IPS DF 6.9 (cell line): ENCODE data around the gene EXOC3L4.

Experiments used
- DNase-seq: peaks from one replicate; pipeline ENCODE4 v3.0.0-alpha.2; 2013; ENCODE audit warnings: low read depth, low spot score
- H3K27ac ChIP-seq: one replicate; pipeline ENCODE4 v1.5.1; 2013; ENCODE audit warnings: low read length, control low read depth
- H3K27me3 ChIP-seq: 2 replicates; pipeline ENCODE4 v1.6.1; 2013; ENCODE audit warnings: mild to moderate bottlenecking, low read length; ENCODE audit not compliant: control insufficient read depth, insufficient read depth
- H3K36me3 ChIP-seq: 2 replicates; pipeline ENCODE4 v1.6.1; 2013; ENCODE audit warnings: low read length; ENCODE audit not compliant: control insufficient read depth, insufficient read depth
- H3K4me1 ChIP-seq: 2 replicates; pipeline ENCODE4 v1.6.1; 2013; ENCODE audit warnings: low read length; ENCODE audit not compliant: control insufficient read depth, insufficient read depth
- H3K4me3 ChIP-seq: 2 replicates; pipeline ENCODE4 v1.5.1; 2013; ENCODE audit warnings: mild to moderate bottlenecking, low read length
- H3K9me3 ChIP-seq: 2 replicates; pipeline ENCODE4 v1.6.1; 2013; ENCODE audit warnings: low read length, inconsistent platforms; ENCODE audit not compliant: control insufficient read depth, insufficient read depth
- WGBS: extraction: QIAGEN DNeasy Blood & Tissue Kit; methylation state at CpG from one replicate; pipeline ENCODE4 v1.1.7; 2013; ENCODE audit warnings: mixed read lengths, missing lambda C conversion rate; ENCODE audit not compliant: insufficient read length, insufficient coverage; 5-methylcytosine and 5-hydroxymethylcytosine counted together

Gene EXOC3L4

GRCh38 chr14:103129301-103130016, 34.9 kb downstream of the EXOC3L4 start:
- DNase-seq, result no peak
- peaks cover 5% of the 10 kb centered on the region; the same call in 1 of the 2 replicates for H3K4me1 ChIP-seq
- no CpG with 5 or more reads among the region's 12 CpGs for WGBS
- H3K27ac ChIP-seq, result no peak overlapping the region
- H3K36me3 ChIP-seq, result peaks cover 13% of the 10 kb centered on the region
- no peaks in the 10 kb centered on the region for H3K9me3 ChIP-seq
- H3K4me3 ChIP-seq, result no peak overlapping the region
- H3K27me3 ChIP-seq, result no peaks in the 10 kb centered on the region; the same call in 1 of the 2 replicates

GRCh38 chr14:103130017-103130764, 35.7 kb downstream of the EXOC3L4 start:
- no CpG with 5 or more reads among the region's 26 CpGs for WGBS
- H3K4me1 ChIP-seq, result peaks cover 5% of the 10 kb centered on the region; the same call in 1 of the 2 replicates
- peaks cover 13% of the 10 kb centered on the region for H3K36me3 ChIP-seq
- H3K4me3 ChIP-seq, result no peak overlapping the region
- no peak for DNase-seq
- H3K27me3 ChIP-seq, result no peaks in the 10 kb centered on the region; the same call in 1 of the 2 replicates
- no peaks in the 10 kb centered on the region for H3K9me3 ChIP-seq
- no peak overlapping the region for H3K27ac ChIP-seq

- Histone ChIP-seq H3K27ac (no peak overlapping the region), H3K4me1 (peaks cover 5% of the 10 kb centered on the region; the same call in 1 of the 2 replicates), H3K27me3 (no peaks in the 10 kb centered on the region; the same call in 1 of the 2 replicates), H3K9me3 (no peaks in the 10 kb centered on the region), H3K36me3 (peaks cover 13% of the 10 kb centered on the region), H3K4me3 (no peak overlapping the region)
- WGBS, result no CpG with 5 or more reads among the region's 8 CpGs
- DNase-seq, result no peak
Measured at GRCh38 chr14:103130965-103131364, 36.4 kb downstream of the EXOC3L4 start.

GRCh38 chr14:103131580-103131979, 37.1 kb downstream of the EXOC3L4 start:
- Histone ChIP-seq H3K27ac (no peak overlapping the region), H3K4me1 (peaks cover 2% of the 10 kb centered on the region; the same call in 1 of the 2 replicates), H3K4me3 (no peak overlapping the region), H3K36me3 (peaks cover 13% of the 10 kb centered on the region), H3K27me3 (no peaks in the 10 kb centered on the region; the same call in 1 of the 2 replicates), H3K9me3 (no peaks in the 10 kb centered on the region)
- no CpG with 5 or more reads among the region's 9 CpGs for WGBS
- DNase-seq, result no peak

GRCh38 chr14:103132381-103133209, 38.1 kb downstream of the EXOC3L4 start:
- Histone ChIP-seq H3K4me1 (no peaks in the 10 kb centered on the region), H3K27ac (no peak overlapping the region), H3K9me3 (no peaks in the 10 kb centered on the region), H3K4me3 (no peak overlapping the region), H3K27me3 (no peaks in the 10 kb centered on the region; the same call in 1 of the 2 replicates), H3K36me3 (peaks cover 13% of the 10 kb centered on the region)
- WGBS, result no CpG with 5 or more reads among the region's 39 CpGs
- no peak for DNase-seq

- no peak for DNase-seq
- Histone ChIP-seq H3K4me1 (0 out of 2 replicates have a peak, but pooled peaks cover 3% of the 10 kb centered on the region), H3K27me3 (no peaks in the 10 kb centered on the region), H3K36me3 (peaks cover 13% of the 10 kb centered on the region), H3K27ac (no peak overlapping the region), H3K4me3 (no peak overlapping the region), H3K9me3 (no peaks in the 10 kb centered on the region)
- WGBS, result no CpG with 5 or more reads among the region's 25 CpGs
Measured at GRCh38 chr14:103133210-103134140, 39.0 kb downstream of the EXOC3L4 start.

- H3K27ac ChIP-seq, result no peak overlapping the region
- no CpG with 5 or more reads among the region's 2 CpGs for WGBS
- no peaks in the 10 kb centered on the region for H3K27me3 ChIP-seq
- H3K4me3 ChIP-seq, result no peak overlapping the region
- peaks cover 13% of the 10 kb centered on the region for H3K36me3 ChIP-seq
- no peak for DNase-seq
- H3K4me1 ChIP-seq, result 0 out of 2 replicates have a peak, but pooled peaks cover 3% of the 10 kb centered on the region
- H3K9me3 ChIP-seq, result no peaks in the 10 kb centered on the region
Measured at GRCh38 chr14:103134405-103134804, 39.9 kb downstream of the EXOC3L4 start.

GRCh38 chr14:103134919-103135318, 40.4 kb downstream of the EXOC3L4 start:
- DNase-seq, result no peak
- Histone ChIP-seq H3K4me3 (no peak overlapping the region), H3K27me3 (no peaks in the 10 kb centered on the region), H3K4me1 (0 out of 2 replicates have a peak, but pooled peaks cover 3% of the 10 kb centered on the region), H3K27ac (no peak overlapping the region), H3K9me3 (no peaks in the 10 kb centered on the region), H3K36me3 (peaks cover 13% of the 10 kb centered on the region)
- no CpG with 5 or more reads among the region's 14 CpGs for WGBS

GRCh38 chr14:103135333-103136260, 41.1 kb downstream of the EXOC3L4 start:
- H3K4me3 ChIP-seq, result no peak overlapping the region
- H3K4me1 ChIP-seq, result 0 out of 2 replicates have a peak, but pooled peaks cover 3% of the 10 kb centered on the region
- peaks cover 13% of the 10 kb centered on the region for H3K36me3 ChIP-seq
- no peak overlapping the region for H3K27ac ChIP-seq
- no CpG with 5 or more reads among the region's 26 CpGs for WGBS
- DNase-seq, result no peak
- no peaks in the 10 kb centered on the region for H3K27me3 ChIP-seq
- H3K9me3 ChIP-seq, result no peaks in the 10 kb centered on the region
